ENCODE results near the gene DRC7.

Gene DRC7

GRCh38 chr16:57756424-57757325 is 62.1 kb downstream of the DRC7 start:
- H3K4me3 ChIP-seq (replicated peaks; ENCODE audit: low read depth, low read length) = no peak overlapping the region
- TF ChIP-seq CTCF (IDR thresholded peaks at IDR 0.05; ENCODE audit: low read length, missing control alignments) = no peak
- no peak for DNase-seq (ENCODE audit: low read depth)

GRCh38 chr16:57757326-57757786 is 62.8 kb downstream of the DRC7 start:
- DNase-seq (ENCODE audit: low read depth) = peak; percentile 75
- TF ChIP-seq CTCF (IDR thresholded peaks at IDR 0.05; ENCODE audit: low read length, missing control alignments) = peak; percentile 88
- H3K4me3 ChIP-seq (replicated peaks; ENCODE audit: low read depth, low read length) = no peak overlapping the region

GRCh38 chr16:57757883-57758282 is 63.3 kb downstream of the DRC7 start:
- no peak for DNase-seq (ENCODE audit: low read depth)
- H3K4me3 ChIP-seq (replicated peaks; ENCODE audit: low read depth, low read length) = no peak overlapping the region
- TF ChIP-seq CTCF (IDR thresholded peaks at IDR 0.05; ENCODE audit: low read length, missing control alignments) = no peak

GRCh38 chr16:57758331-57759117 is 63.9 kb downstream of the DRC7 start:
- TF ChIP-seq CTCF (IDR thresholded peaks at IDR 0.05; ENCODE audit: low read length, missing control alignments) = no peak
- no peak overlapping the region for H3K4me3 ChIP-seq (replicated peaks; ENCODE audit: low read depth, low read length)
- DNase-seq (ENCODE audit: low read depth) = no peak

GRCh38 chr16:57759131-57759530 is 64.5 kb downstream of the DRC7 start:
- H3K4me3 ChIP-seq (replicated peaks; ENCODE audit: low read depth, low read length) = no peak overlapping the region
- no peak for DNase-seq (ENCODE audit: low read depth)
- no peak for TF ChIP-seq CTCF (IDR thresholded peaks at IDR 0.05; ENCODE audit: low read length, missing control alignments)

GRCh38 chr16:57759541-57760356 is 65.1 kb downstream of the DRC7 start:
- TF ChIP-seq CTCF (IDR thresholded peaks at IDR 0.05; ENCODE audit: low read length, missing control alignments) = no peak
- H3K4me3 ChIP-seq (replicated peaks; ENCODE audit: low read depth, low read length) = no peak overlapping the region

More at GRCh38 chr16:57759541-57760356, 65.1 kb downstream of the DRC7 start:
- no peak for DNase-seq (ENCODE audit: low read depth)
